HepG2 (cell line): ENCODE measurements around the gene HIRA. TPM values are rescaled to one million over a fixed set of nuclear protein-coding genes. Genes with fewer than 3 reads are reported as not detected.

ENCODE experiments used
- ATAC-seq: fragments of 200-7000 bp; cut with Tn5 transposase; 3 replicates; pipeline ENCODE4 v1.9.1; 2020; ENCODE audit warnings: mild to moderate bottlenecking, moderate library complexity
- BruUV-seq: library from RNA; stranded (reverse); fragments of 400-500 nt; replicated peaks from 2 replicates; lab custom pipeline; 2021; lab: Mats Ljungman, UMichigan
- CTCF ChIA-PET: fragments of 300-600 bp; formaldehyde crosslinking; extraction: SDS; loops from one replicate; lab custom pipeline; 2021; ENCODE audit warnings: low total read pairs, inconsistent platforms, low intra/inter-chr PET ratio; lab: Yijun Ruan, JAX
- POLR2A ChIA-PET: fragments of 350-600 bp; sonication (Branson Sonifier 250); formaldehyde crosslinking; loops from one replicate; lab custom pipeline; 2020; ENCODE audit warnings: antibody characterized with exemption, inconsistent platforms; lab: Yijun Ruan, JAX
- DNase-seq: peaks from one replicate; pipeline ENCODE4 v3.0.0-alpha.2; 2015; ENCODE audit warnings: low spot score
- FAIRE-seq: peaks from 3 replicates; lab custom pipeline; 2011; peaks lifted over from hg19 to GRCh38; lab: Jason Lieb, UNC
- H2AFZ ChIP-seq: one replicate; pipeline ENCODE4 v1.6.1; 2011; ENCODE audit warnings: low read length, inconsistent platforms
- H3K27ac ChIP-seq: fragments of 300-600 bp; 3 replicates; pipeline ENCODE4 v1.8.0; 2011; ENCODE audit warnings: mixed run types, mild to moderate bottlenecking, mixed read lengths, low read length, inconsistent platforms; ENCODE audit not compliant: insufficient read depth; ENCODE audit errors: extremely low read length
- H3K27me3 ChIP-seq, 2 experiments: fragments of 200-600 bp in 1 of 2; 2 replicates in 1 of 2; 3 replicates in 1 of 2; pipeline versions ENCODE4 v1.6.0 to v1.8.0; 2011; ENCODE audit warnings: low read length in 2 of 2, mild to moderate bottlenecking in 2 of 2, moderate library complexity in 2 of 2, inconsistent platforms in 1 of 2; ENCODE audit not compliant: insufficient read depth in 2 of 2, control insufficient read depth in 1 of 2
- H3K36me3 ChIP-seq, 2 experiments: fragments of 200-600 bp in 1 of 2; replicated peaks in 1 of 2; 2 replicates in 1 of 2; 3 replicates in 1 of 2; pipeline versions ENCODE4 v1.5.1 to v1.8.0; 2011; ENCODE audit warnings: low read length in 2 of 2, inconsistent platforms in 1 of 2; ENCODE audit not compliant: insufficient read depth in 2 of 2, control insufficient read depth in 1 of 2
- H3K4me1 ChIP-seq: 2 replicates; pipeline ENCODE4 v1.5.1; 2012; ENCODE audit warnings: low read length, inconsistent platforms; ENCODE audit not compliant: insufficient read depth
- H3K4me2 ChIP-seq: 2 replicates; pipeline ENCODE4 v1.6.0; 2011; ENCODE audit warnings: low read depth, low read length, inconsistent platforms
- H3K4me3 ChIP-seq, 3 experiments: fragments of 200-600 bp in 1 of 3; sonication (generic), shearing (Covaris generic) in 1 of 3; replicated peaks in 1 of 3; 2 replicates each; pipeline ENCODE4 v1.5.1; 2011 to 2016; ENCODE audit warnings: low read length in 3 of 3, inconsistent platforms in 2 of 3, low read depth in 2 of 3, mild to moderate bottlenecking in 2 of 3, control low read depth in 1 of 3, mixed read lengths in 1 of 3; ENCODE audit not compliant: insufficient read depth in 1 of 3
- H3K79me2 ChIP-seq: one replicate; pipeline ENCODE4 v1.6.1; 2011; ENCODE audit warnings: low read length, inconsistent platforms; ENCODE audit not compliant: insufficient read depth
- H3K9ac ChIP-seq: 2 replicates; pipeline ENCODE4 v1.6.0; 2011; ENCODE audit warnings: mild to moderate bottlenecking, low read depth, low read length, inconsistent platforms; ENCODE audit not compliant: insufficient read depth
- H3K9me3 ChIP-seq: 2 replicates; pipeline ENCODE4 v1.5.1; 2012; ENCODE audit warnings: mild to moderate bottlenecking, low read length
- H4K20me1 ChIP-seq: 2 replicates; pipeline ENCODE4 v1.6.0; 2011; ENCODE audit warnings: inconsistent platforms, mild to moderate bottlenecking, low read length, moderate library complexity; ENCODE audit not compliant: insufficient read depth
- CEBPG ChIP-seq: IDR thresholded peaks from 2 replicates; pipeline ENCODE4 v1.6.1; 2016
- HMGA1 ChIP-seq: sonication (generic); formaldehyde crosslinking; conservative IDR thresholded peaks from 2 replicates; pipeline ENCODE4 v1.4.0; 2020; ENCODE audit warnings: missing genetic modification reagents
- POGZ ChIP-seq: sonication (generic); formaldehyde crosslinking; IDR thresholded peaks from 2 replicates; pipeline ENCODE4 v1.4.0; 2020; ENCODE audit warnings: mild to moderate bottlenecking, missing genetic modification reagents
- PRMT3 ChIP-seq: sonication (generic); formaldehyde crosslinking; IDR thresholded peaks from 2 replicates; pipeline ENCODE4 v1.8.1; 2022; ENCODE audit warnings: low read depth, mild to moderate bottlenecking, moderate library complexity, missing genetic modification reagents, borderline replicate concordance
- YEATS4 ChIP-seq: sonication (generic); formaldehyde crosslinking; IDR thresholded peaks from 2 replicates; pipeline ENCODE4 v1.4.0; 2020; ENCODE audit warnings: missing genetic modification reagents, borderline replicate concordance
- ZFP37 ChIP-seq: sonication (generic); formaldehyde crosslinking; IDR thresholded peaks from 2 replicates; pipeline ENCODE4 v1.4.0; 2020; ENCODE audit warnings: missing genetic modification reagents, borderline replicate concordance
- ZNF225 ChIP-seq: sonication (generic); formaldehyde crosslinking; IDR thresholded peaks from 2 replicates; pipeline ENCODE4 v1.4.0; 2020; ENCODE audit warnings: mild to moderate bottlenecking, missing genetic modification reagents
- ZNF44 ChIP-seq: sonication (generic); formaldehyde crosslinking; IDR thresholded peaks from 2 replicates; pipeline ENCODE4 v1.5.1; 2020; ENCODE audit warnings: mild to moderate bottlenecking, missing genetic modification reagents
- ZNF556 ChIP-seq: sonication (generic); formaldehyde crosslinking; IDR thresholded peaks from 2 replicates; pipeline ENCODE4 v1.4.0; 2020; ENCODE audit warnings: mild to moderate bottlenecking, missing genetic modification reagents, borderline replicate concordance
- ZNF749 ChIP-seq: sonication (generic); formaldehyde crosslinking; IDR thresholded peaks from 2 replicates; pipeline ENCODE4 v1.8.0; 2022; ENCODE audit warnings: mild to moderate bottlenecking, missing genetic modification reagents, moderate library complexity, borderline replicate concordance
- ZNF772 ChIP-seq: sonication (generic); formaldehyde crosslinking; IDR thresholded peaks from 2 replicates; pipeline ENCODE4 v1.5.0; 2020; ENCODE audit warnings: mild to moderate bottlenecking, missing genetic modification reagents
- ZNF775 ChIP-seq: sonication (generic); formaldehyde crosslinking; IDR thresholded peaks from 2 replicates; pipeline ENCODE4 v1.4.0; 2020; ENCODE audit warnings: missing genetic modification reagents, mild to moderate bottlenecking, moderate library complexity, borderline replicate concordance
- WGBS: methylation state at CpG from one replicate; pipeline ENCODE4 v1.1.6; 2017; ENCODE audit warnings: low lambda C conversion rate; 5-methylcytosine and 5-hydroxymethylcytosine counted together
- in situ Hi-C: cut with HindIII; loops from 2 replicates; pipeline ENCODE4 v1.10.0; 2017; ENCODE audit warnings: low pct_unique_long_range_greater_than_20kb; ENCODE audit not compliant: extremely low pct_ligation_motif_present
- intact Hi-C: fragments of 100-400 bp; cut with micrococcal nuclease; formaldehyde crosslinking; loops from one replicate; pipeline ENCODE4 v1.10.0; 2022; ENCODE audit not compliant: unreplicated experiment
- polyA plus RNA-seq, 8 experiments: library from polyadenylated mRNA; depleted of rRNA in 3 of 8; stranded (reverse) in 7 of 8; unstranded in 1 of 8; fragments of >200 nt; fragmentation: Illumina TruSeq in 4 of 8; extraction: Trizol in 4 of 8; gene quantifications; 2 replicates each; pipeline versions ENCODE4 v1.2.1 to v1.2.3, GENCODE V29; 2011 to 2016; ENCODE audit warnings: low read depth in 4 of 8, missing spikeins in 1 of 8, mixed read lengths in 1 of 8; ENCODE audit not compliant: insufficient read depth in 1 of 8
- total RNA-seq, 5 experiments: library from RNA; depleted of rRNA; stranded (reverse); fragments of >200 nt; fragmentation: Illumina TruSeq; extraction: Trizol; gene quantifications; 2 replicates each; pipeline ENCODE4 v1.2.3, GENCODE V29; 2016; ENCODE audit warnings: low read depth in 1 of 5
- TF ChIP-seq, protein P1 (sequence below): sonication (generic); formaldehyde crosslinking; IDR thresholded peaks from 2 replicates; pipeline ENCODE4 v1.5.0; 2020; ENCODE audit warnings: missing genetic modification reagents
- TF ChIP-seq, protein P2 (sequence below): sonication (generic); formaldehyde crosslinking; IDR thresholded peaks from 2 replicates; pipeline ENCODE4 v1.5.1; 2020; ENCODE audit warnings: mild to moderate bottlenecking, missing genetic modification reagents, moderate library complexity
- TF ChIP-seq, protein P3 (sequence below): sonication (generic); formaldehyde crosslinking; IDR thresholded peaks from 2 replicates; pipeline ENCODE4 v1.4.0; 2020; ENCODE audit warnings: mild to moderate bottlenecking, low read depth, missing genetic modification reagents
- TF ChIP-seq, protein P4 (sequence below): IDR thresholded peaks from 2 replicates; pipeline ENCODE4 v1.6.1; 2012; ENCODE audit warnings: inconsistent platforms

The HIRA gene
- total and polyA plus RNA-seq, 2 of the 13 experiments (the other 11 are each of a cell fraction or from before 2014, with no cell fraction given), result 21.5 to 29.2 TPM

DNA sequence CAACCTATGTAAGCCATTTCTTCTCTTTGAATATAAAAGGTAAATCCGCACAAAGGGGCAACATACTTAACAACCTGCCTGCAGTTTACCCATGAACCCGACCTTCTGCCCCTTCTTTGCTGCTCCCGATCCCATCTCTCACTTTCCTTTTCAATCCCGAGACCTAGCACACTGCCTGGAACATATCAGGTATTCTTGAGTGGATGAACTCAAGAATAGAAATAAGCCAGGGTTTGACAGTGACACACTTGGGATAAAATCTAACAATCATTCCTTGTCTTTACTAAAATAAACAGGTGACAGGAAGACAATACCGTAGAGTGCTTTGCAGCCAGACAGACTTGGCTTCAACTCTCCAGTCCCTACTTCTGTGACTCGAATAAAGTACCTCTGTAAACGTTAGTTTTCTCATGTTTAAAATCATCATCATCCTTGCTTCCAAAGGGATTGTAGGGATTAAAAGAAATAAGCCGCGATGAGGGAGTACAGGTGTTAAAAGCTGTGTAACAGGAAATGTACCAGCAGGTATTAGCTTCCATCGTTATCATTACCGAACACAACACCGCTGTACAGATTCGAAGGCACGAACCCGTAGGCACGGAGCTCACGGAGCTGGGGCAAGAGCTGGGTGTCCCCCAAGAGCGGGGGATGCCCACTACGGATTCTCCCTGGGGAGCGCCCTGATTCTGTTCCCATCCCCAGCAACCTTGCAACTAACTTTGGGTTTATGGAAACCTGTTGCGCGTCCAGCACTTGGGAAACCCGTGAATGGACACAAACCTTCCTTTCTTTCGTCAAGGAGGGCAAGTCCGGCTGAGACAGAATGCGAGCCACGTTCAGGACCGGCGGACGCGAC lies 46.7 kb upstream of the HIRA start:
- WGBS, result 1% methylated on average over 17 of the region's 31 CpGs
- Histone ChIP-seq H3K27me3 (no peaks in the 10 kb centered on the region; a peak in 1 of 5 replicates), H3K9ac (peak overlapping the region; percentile 97), H2AFZ (no peak overlapping the region), H3K36me3 (peaks cover 8 to 18% of the 10 kb centered on the region in 2 experiments), H4K20me1 (peaks cover 13% of the 10 kb centered on the region; the same call in 1 of the 2 replicates), H3K79me2 (peaks cover 52% of the 10 kb centered on the region), H3K4me3 (peak overlapping the region; percentile 66 to 98 (median 97)), H3K9me3 (no peaks in the 10 kb centered on the region), H3K27ac (peak overlapping the region; percentile 97), H3K4me2 (peak overlapping the region; percentile 83), H3K4me1 (peaks cover 26% of the 10 kb centered on the region)
- intact Hi-C loops, result loop anchor here (2.0 to 10.0 kb wide), 4 partner anchors 31 to 173 kb away; partner anchors contain the start of genes C22orf39 and HIRA
- POLR2A ChIA-PET, result interaction anchor here (2.1 kb wide), 1 partner anchor 47 kb away, joined by 12 read pairs; the partner anchor contains the start of genes HIRA and MRPL40
- FAIRE-seq, result no peak
- in situ Hi-C loops, result loop anchor here (10.0 kb wide), 1 partner anchor 183 kb away; the partner anchor contains the start of gene CLTCL1
- DNase-seq, result no peak
- CTCF ChIA-PET, result no interaction called here
- no peak for ATAC-seq
- TSS peak; percentile 65 for BruUV-seq
- TF ChIP-seq ZNF749 (CRISPR knock-in tag) (0 out of 2 replicates have a peak, but pooled peaks have one; percentile 16), ZNF556 (CRISPR knock-in tag) (no peak), YEATS4 (CRISPR knock-in tag) (no peak), PRMT3 (no peak), ZNF775 (no peak), ZNF772 (CRISPR knock-in tag) (0 out of 2 replicates have a peak, but pooled peaks have one; percentile 26), HMGA1 (no peak), ZNF44 (CRISPR knock-in tag) (0 out of 2 replicates have a peak, but pooled peaks have one; percentile 11), POGZ (no peak), ZFP37 (CRISPR knock-in tag) (no peak), CEBPG (CRISPR knock-in tag) (no peak), ZNF225 (CRISPR knock-in tag) (0 out of 2 replicates have a peak, but pooled peaks have one; percentile 55)
- TF ChIP-seq, protein P1, sequence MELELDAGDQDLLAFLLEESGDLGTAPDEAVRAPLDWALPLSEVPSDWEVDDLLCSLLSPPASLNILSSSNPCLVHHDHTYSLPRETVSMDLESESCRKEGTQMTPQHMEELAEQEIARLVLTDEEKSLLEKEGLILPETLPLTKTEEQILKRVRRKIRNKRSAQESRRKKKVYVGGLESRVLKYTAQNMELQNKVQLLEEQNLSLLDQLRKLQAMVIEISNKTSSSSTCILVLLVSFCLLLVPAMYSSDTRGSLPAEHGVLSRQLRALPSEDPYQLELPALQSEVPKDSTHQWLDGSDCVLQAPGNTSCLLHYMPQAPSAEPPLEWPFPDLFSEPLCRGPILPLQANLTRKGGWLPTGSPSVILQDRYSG, result 0 out of 2 replicates have a peak, but pooled peaks have one; percentile 17
- TF ChIP-seq, protein P2, sequence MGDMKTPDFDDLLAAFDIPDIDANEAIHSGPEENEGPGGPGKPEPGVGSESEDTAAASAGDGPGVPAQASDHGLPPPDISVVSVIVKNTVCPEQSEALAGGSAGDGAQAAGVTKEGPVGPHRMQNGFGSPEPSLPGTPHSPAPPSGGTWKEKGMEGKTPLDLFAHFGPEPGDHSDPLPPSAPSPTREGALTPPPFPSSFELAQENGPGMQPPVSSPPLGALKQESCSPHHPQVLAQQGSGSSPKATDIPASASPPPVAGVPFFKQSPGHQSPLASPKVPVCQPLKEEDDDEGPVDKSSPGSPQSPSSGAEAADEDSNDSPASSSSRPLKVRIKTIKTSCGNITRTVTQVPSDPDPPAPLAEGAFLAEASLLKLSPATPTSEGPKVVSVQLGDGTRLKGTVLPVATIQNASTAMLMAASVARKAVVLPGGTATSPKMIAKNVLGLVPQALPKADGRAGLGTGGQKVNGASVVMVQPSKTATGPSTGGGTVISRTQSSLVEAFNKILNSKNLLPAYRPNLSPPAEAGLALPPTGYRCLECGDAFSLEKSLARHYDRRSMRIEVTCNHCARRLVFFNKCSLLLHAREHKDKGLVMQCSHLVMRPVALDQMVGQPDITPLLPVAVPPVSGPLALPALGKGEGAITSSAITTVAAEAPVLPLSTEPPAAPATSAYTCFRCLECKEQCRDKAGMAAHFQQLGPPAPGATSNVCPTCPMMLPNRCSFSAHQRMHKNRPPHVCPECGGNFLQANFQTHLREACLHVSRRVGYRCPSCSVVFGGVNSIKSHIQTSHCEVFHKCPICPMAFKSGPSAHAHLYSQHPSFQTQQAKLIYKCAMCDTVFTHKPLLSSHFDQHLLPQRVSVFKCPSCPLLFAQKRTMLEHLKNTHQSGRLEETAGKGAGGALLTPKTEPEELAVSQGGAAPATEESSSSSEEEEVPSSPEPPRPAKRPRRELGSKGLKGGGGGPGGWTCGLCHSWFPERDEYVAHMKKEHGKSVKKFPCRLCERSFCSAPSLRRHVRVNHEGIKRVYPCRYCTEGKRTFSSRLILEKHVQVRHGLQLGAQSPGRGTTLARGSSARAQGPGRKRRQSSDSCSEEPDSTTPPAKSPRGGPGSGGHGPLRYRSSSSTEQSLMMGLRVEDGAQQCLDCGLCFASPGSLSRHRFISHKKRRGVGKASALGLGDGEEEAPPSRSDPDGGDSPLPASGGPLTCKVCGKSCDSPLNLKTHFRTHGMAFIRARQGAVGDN (CRISPR knock-in tag), result 0 out of 2 replicates have a peak, but pooled peaks have one; percentile 39
- TF ChIP-seq, protein P3, sequence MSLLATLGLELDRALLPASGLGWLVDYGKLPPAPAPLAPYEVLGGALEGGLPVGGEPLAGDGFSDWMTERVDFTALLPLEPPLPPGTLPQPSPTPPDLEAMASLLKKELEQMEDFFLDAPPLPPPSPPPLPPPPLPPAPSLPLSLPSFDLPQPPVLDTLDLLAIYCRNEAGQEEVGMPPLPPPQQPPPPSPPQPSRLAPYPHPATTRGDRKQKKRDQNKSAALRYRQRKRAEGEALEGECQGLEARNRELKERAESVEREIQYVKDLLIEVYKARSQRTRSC (CRISPR knock-in tag), result no peak
- TF ChIP-seq, protein P4, sequence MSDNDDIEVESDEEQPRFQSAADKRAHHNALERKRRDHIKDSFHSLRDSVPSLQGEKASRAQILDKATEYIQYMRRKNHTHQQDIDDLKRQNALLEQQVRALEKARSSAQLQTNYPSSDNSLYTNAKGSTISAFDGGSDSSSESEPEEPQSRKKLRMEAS, result no peak
